NT2/D1 (cell line): ENCODE measurements around the gene CHADL.

Experiments used
- SUZ12 ChIP-seq: IDR thresholded peaks from 2 replicates; pipeline ENCODE4 v1.6.1; 2011; ENCODE audit not compliant: insufficient read length, insufficient read depth; ENCODE audit errors: extremely low read depth
- ZNF274 ChIP-seq: IDR thresholded peaks from 2 replicates; pipeline ENCODE4 v1.6.1; 2011; ENCODE audit warnings: mild to moderate bottlenecking, low read depth, low read length

- TF ChIP-seq ZNF274, result no peak
- no peak for TF ChIP-seq SUZ12
Measured at GRCh38 chr22:41267958-41268357, 27.2 kb upstream of the CHADL start.
